Measurements from ENCODE around the gene NAA35.

NAA35 gene

DNA sequence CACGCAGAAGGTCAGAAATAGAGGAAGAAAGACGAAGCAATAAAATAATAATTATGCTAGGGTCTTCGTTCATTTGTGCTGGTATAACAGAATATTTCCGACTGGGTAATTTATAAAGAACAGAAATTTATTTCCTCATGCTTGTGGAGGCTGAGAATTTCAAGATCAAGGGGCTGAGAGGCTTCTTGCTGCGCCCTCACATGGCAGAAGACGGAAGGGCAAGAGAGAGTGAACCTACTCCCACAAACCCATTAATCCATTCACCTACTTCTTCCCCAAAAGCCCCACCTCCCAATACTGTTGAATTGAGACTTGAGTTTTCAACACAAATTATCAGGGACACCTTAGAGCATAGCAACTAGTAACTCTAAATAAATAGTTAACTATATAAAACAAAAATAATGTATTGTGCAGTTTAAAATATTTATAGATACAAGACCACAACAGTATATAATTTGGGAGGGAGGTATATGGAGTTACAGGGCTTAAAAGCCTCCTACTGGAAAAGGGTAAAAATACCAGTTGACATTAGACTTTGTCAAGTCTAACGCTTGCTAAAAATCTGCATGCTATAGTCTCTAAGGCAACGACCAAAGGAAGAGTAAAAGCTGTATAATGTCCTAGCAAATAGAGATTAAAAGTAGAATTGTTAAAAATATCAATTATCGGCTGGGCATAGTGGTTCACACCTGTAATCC is 40.3 kb upstream of the NAA35 start:
- DNase-seq = peak; percentile 55
- Mint-ChIP-seq H3K4me3 (no peak overlapping the region), H3K27ac (no peak overlapping the region), H3K4me1 (no peaks in the 10 kb centered on the region), H3K36me3 (ENCODE audit: low read depth) (peaks cover 3% of the 10 kb centered on the region), H3K27me3 (ENCODE audit: low read depth, poor library complexity) (peaks cover 6% of the 10 kb centered on the region), H3K9me3 (no peaks in the 10 kb centered on the region)
- TF ChIP-seq, protein P1, sequence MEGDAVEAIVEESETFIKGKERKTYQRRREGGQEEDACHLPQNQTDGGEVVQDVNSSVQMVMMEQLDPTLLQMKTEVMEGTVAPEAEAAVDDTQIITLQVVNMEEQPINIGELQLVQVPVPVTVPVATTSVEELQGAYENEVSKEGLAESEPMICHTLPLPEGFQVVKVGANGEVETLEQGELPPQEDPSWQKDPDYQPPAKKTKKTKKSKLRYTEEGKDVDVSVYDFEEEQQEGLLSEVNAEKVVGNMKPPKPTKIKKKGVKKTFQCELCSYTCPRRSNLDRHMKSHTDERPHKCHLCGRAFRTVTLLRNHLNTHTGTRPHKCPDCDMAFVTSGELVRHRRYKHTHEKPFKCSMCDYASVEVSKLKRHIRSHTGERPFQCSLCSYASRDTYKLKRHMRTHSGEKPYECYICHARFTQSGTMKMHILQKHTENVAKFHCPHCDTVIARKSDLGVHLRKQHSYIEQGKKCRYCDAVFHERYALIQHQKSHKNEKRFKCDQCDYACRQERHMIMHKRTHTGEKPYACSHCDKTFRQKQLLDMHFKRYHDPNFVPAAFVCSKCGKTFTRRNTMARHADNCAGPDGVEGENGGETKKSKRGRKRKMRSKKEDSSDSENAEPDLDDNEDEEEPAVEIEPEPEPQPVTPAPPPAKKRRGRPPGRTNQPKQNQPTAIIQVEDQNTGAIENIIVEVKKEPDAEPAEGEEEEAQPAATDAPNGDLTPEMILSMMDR (IDR thresholded peaks at IDR 0.05) = peak; percentile 64

DNA sequence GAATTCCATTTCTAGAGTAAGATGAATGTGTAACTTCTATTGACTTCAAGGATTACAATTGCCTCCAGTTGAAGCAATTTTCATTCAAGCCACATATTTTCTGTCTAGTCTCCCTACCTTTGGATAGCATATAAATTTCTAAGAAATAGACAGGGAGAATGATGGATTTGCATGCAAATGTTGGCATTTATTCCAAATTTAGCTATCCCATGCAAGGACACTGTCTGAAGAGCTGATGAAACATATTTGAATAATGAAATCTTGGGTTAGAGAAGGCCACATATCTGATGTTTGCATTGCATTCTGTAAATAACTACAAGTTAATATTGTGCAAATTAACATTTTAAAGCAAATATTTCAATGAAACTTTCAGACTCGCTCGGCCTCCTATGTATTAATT is 36.0 kb upstream of the NAA35 start:
- TF ChIP-seq, protein P1 (IDR thresholded peaks at IDR 0.05) = no peak
- Mint-ChIP-seq H3K27me3 (ENCODE audit: low read depth, poor library complexity) (peaks cover 6% of the 10 kb centered on the region), H3K4me1 (peaks cover 7% of the 10 kb centered on the region), H3K36me3 (ENCODE audit: low read depth) (no peaks in the 10 kb centered on the region), H3K4me3 (no peak overlapping the region), H3K9me3 (no peaks in the 10 kb centered on the region), H3K27ac (no peak overlapping the region)
- no peak for DNase-seq

DNA sequence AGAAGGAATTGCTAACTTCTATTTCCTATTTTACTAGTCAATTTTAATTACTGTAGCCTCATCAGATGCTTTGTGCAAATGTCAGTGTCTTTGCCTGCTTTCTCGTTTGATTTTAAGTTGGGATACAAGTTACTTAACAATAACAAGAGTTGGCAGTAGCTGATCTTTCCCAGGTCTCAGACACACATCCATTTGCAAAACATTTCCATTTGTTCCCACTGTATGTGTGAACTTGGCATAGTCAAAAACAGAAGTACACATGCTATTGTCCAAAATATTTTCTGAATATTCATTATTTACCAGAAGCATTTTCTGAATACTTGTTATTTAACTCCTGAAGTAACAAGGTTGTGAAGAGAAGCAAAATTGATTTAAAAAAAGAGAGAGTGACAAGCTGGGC is 35.0 kb upstream of the NAA35 start:
- H3K27me3 Mint-ChIP-seq (ENCODE audit: low read depth, poor library complexity) = peaks cover 6% of the 10 kb centered on the region
- TF ChIP-seq, protein P1 (IDR thresholded peaks at IDR 0.05) = no peak
- no peak overlapping the region for H3K27ac Mint-ChIP-seq
- H3K36me3 Mint-ChIP-seq (ENCODE audit: low read depth) = no peaks in the 10 kb centered on the region
- H3K4me1 Mint-ChIP-seq = peaks cover 7% of the 10 kb centered on the region
- DNase-seq = no peak
- H3K4me3 Mint-ChIP-seq = no peak overlapping the region
- H3K9me3 Mint-ChIP-seq = no peaks in the 10 kb centered on the region

DNA sequence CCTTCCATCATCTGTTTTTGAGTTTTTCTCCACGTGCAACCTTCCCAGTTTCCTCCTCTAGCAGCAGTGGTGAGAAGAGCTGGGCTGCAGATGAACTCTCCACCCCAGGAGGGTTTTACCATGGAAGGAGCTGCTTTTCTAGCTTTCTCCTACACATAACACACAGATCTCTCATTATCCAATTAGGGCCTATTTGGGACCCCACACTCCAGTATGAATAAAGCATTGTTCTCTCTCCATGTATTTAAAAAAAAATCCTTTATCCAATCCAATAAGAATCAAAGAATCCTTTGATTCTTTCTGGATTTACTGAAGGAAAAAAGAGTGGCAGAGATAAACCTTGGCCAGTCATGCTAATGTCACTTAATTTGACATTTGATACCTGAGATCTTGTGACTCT is 31.6 kb upstream of the NAA35 start:
- Mint-ChIP-seq H3K4me3 (no peak overlapping the region), H3K27ac (peak overlapping the region; percentile 90), H3K27me3 (ENCODE audit: low read depth, poor library complexity) (peaks cover 3% of the 10 kb centered on the region), H3K36me3 (ENCODE audit: low read depth) (no peaks in the 10 kb centered on the region), H3K9me3 (no peaks in the 10 kb centered on the region), H3K4me1 (peaks cover 7% of the 10 kb centered on the region)
- TF ChIP-seq, protein P1 (IDR thresholded peaks at IDR 0.05) = no peak
- DNase-seq = no peak

DNA sequence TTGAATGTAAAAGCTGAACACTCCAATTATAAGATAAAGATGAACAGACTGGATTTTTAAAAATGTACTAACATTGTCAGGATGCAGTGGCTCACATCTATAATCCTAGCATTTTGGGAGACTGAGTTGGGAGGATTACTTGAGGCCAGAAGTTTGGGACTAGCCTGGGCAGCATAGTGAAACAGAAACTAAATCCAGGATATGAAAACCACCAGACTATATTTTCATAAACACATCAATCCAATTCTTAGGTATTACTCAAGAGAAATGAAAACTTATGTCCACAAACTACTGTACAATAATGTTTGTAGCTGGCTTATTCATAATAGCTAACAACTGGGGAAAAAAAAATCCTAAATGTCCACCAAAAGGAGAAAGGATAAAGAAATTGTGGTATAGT is 26.8 kb upstream of the NAA35 start:
- H3K36me3 Mint-ChIP-seq (ENCODE audit: low read depth) = no peaks in the 10 kb centered on the region
- no peaks in the 10 kb centered on the region for H3K9me3 Mint-ChIP-seq
- peaks cover 7% of the 10 kb centered on the region for H3K4me1 Mint-ChIP-seq
- H3K27ac Mint-ChIP-seq = no peak overlapping the region
- TF ChIP-seq, protein P1 (IDR thresholded peaks at IDR 0.05) = no peak
- DNase-seq = no peak
- H3K27me3 Mint-ChIP-seq (ENCODE audit: low read depth, poor library complexity) = no peaks in the 10 kb centered on the region
- no peak overlapping the region for H3K4me3 Mint-ChIP-seq

DNA sequence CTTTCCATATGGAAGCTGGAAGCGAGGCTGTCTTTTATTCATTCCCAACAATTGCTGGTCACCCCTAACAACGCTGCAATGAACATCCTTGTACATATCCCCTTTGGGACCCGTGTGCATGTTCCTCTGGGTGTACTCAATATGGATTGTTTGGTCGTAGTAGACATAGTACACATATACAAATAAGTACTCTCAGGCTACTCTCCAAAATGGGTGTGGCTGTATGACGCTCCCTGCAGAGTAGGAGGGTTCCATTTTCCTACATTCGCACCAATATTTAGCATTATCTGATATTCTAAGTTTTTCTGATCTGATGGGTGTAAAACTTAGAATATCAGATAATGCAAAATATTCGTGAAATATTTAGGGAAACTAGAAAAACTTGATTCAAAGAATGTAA is 23.2 kb upstream of the NAA35 start:
- TF ChIP-seq, protein P1 (IDR thresholded peaks at IDR 0.05) = no peak
- Mint-ChIP-seq H3K4me3 (no peak overlapping the region), H3K4me1 (no peaks in the 10 kb centered on the region), H3K27ac (no peak overlapping the region), H3K36me3 (ENCODE audit: low read depth) (no peaks in the 10 kb centered on the region), H3K9me3 (no peaks in the 10 kb centered on the region), H3K27me3 (ENCODE audit: low read depth, poor library complexity) (no peaks in the 10 kb centered on the region)
- no peak for DNase-seq
